IMR-90 (cell line): ENCODE measurements around the gene ITPRIP.

ENCODE experiments used
- BHLHE40 ChIP-seq: fragments of 150-350 bp; IDR thresholded peaks from 2 replicates; pipeline ENCODE4 v1.6.1; 2016; ENCODE audit warnings: mild to moderate bottlenecking, low read depth, low read length
- CEBPB ChIP-seq: IDR thresholded peaks from 2 replicates; pipeline ENCODE4 v1.6.1; 2012; ENCODE audit warnings: low read depth, low read length, improper control_type of control experiment
- CHD1 ChIP-seq: IDR thresholded peaks from 2 replicates; pipeline ENCODE4 v1.6.1; 2012; ENCODE audit warnings: low read depth, low read length, improper control_type of control experiment
- MAFK ChIP-seq: IDR thresholded peaks from 2 replicates; pipeline ENCODE4 v1.6.1; 2012; ENCODE audit warnings: low read depth, low read length, improper control_type of control experiment
- MAZ ChIP-seq: IDR thresholded peaks from 2 replicates; pipeline ENCODE4 v1.6.1; 2012; ENCODE audit warnings: low read depth, mild to moderate bottlenecking, low read length, improper control_type of control experiment, moderate library complexity, borderline replicate concordance
- MXI1 ChIP-seq: IDR thresholded peaks from 2 replicates; pipeline ENCODE4 v1.6.1; 2012; ENCODE audit warnings: low read depth, mild to moderate bottlenecking, low read length, moderate library complexity, borderline replicate concordance
- NFE2L2 ChIP-seq: fragments of 150-350 bp; IDR thresholded peaks from 2 replicates; pipeline ENCODE4 v1.6.1; 2016; ENCODE audit warnings: low read depth, mild to moderate bottlenecking, low read length
- POLR2A ChIP-seq: IDR thresholded peaks from 2 replicates; pipeline ENCODE4 v1.6.1; 2012; ENCODE audit warnings: mild to moderate bottlenecking, low read depth, low read length
- RAD21 ChIP-seq: IDR thresholded peaks from 2 replicates; pipeline ENCODE4 v1.6.1; 2012; ENCODE audit warnings: low read length, improper control_type of control experiment
- RCOR1 ChIP-seq: IDR thresholded peaks from 2 replicates; pipeline ENCODE4 v1.6.1; 2012; ENCODE audit warnings: mild to moderate bottlenecking, low read length, improper control_type of control experiment; ENCODE audit not compliant: insufficient replicate concordance
- RFX5 ChIP-seq: IDR thresholded peaks from 2 replicates; pipeline ENCODE4 v1.8.0; 2012; ENCODE audit warnings: low read depth, mild to moderate bottlenecking, low read length, moderate library complexity
- SMC3 ChIP-seq: fragments of 150-350 bp; IDR thresholded peaks from 2 replicates; pipeline ENCODE4 v1.6.1; 2016; ENCODE audit warnings: low read depth, mild to moderate bottlenecking, antibody characterized with exemption, low read length, moderate library complexity
- TF ChIP-seq, protein P1 (sequence below): conservative IDR thresholded peaks from 2 replicates; pipeline ENCODE4 v1.5.1; 2012; ENCODE audit warnings: mild to moderate bottlenecking, low read depth, low read length, improper control_type of control experiment
- TF ChIP-seq, protein P2 (sequence below): fragments of 150-350 bp; IDR thresholded peaks from 2 replicates; pipeline ENCODE4 v1.6.1; 2017; ENCODE audit warnings: mild to moderate bottlenecking, antibody characterized with exemption, low read length, low read depth

DNA sequence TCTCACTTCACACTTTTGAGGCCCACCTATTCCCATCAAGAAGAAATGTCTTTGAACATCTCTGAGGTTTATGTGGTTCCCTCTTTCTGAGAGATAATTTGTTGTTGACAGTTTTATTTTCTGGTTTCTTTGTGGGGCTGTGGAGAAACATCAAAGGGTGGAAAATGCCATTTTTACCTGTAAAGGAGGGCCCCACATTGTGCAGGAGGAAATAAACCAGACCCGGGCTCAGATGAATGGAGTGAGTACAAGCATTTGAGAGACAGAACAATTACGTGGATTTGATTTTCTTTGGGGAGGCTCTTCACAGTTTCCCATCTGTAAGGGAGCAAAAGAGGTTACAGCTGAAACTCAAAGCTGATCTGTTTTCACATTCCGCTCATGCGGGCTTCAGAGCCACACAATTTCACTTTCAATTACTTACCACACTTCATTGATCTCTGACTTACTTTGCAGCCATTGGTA lies 29.8 kb downstream of the ITPRIP start:
- TF ChIP-seq, protein P1, sequence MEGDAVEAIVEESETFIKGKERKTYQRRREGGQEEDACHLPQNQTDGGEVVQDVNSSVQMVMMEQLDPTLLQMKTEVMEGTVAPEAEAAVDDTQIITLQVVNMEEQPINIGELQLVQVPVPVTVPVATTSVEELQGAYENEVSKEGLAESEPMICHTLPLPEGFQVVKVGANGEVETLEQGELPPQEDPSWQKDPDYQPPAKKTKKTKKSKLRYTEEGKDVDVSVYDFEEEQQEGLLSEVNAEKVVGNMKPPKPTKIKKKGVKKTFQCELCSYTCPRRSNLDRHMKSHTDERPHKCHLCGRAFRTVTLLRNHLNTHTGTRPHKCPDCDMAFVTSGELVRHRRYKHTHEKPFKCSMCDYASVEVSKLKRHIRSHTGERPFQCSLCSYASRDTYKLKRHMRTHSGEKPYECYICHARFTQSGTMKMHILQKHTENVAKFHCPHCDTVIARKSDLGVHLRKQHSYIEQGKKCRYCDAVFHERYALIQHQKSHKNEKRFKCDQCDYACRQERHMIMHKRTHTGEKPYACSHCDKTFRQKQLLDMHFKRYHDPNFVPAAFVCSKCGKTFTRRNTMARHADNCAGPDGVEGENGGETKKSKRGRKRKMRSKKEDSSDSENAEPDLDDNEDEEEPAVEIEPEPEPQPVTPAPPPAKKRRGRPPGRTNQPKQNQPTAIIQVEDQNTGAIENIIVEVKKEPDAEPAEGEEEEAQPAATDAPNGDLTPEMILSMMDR, result no peak
- TF ChIP-seq POLR2A (0 out of 2 replicates have a peak, but pooled peaks have one; percentile 8), SMC3 (no peak), RFX5 (no peak), CHD1 (no peak), MAFK (no peak), RCOR1 (no peak), BHLHE40 (no peak), MXI1 (no peak), NFE2L2 (no peak), RAD21 (no peak), CEBPB (no peak), MAZ (no peak)
- TF ChIP-seq, protein P2, sequence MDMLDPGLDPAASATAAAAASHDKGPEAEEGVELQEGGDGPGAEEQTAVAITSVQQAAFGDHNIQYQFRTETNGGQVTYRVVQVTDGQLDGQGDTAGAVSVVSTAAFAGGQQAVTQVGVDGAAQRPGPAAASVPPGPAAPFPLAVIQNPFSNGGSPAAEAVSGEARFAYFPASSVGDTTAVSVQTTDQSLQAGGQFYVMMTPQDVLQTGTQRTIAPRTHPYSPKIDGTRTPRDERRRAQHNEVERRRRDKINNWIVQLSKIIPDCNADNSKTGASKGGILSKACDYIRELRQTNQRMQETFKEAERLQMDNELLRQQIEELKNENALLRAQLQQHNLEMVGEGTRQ, result no peak
